Kidney (tissue), 14 donors: Measurements from ENCODE around the gene PDE4A. TPM values are rescaled to one million over a fixed set of nuclear protein-coding genes. Genes with fewer than 3 reads are reported as not detected.
"Not testable (repeated sequence)": the region's sequence is repeated elsewhere in the genome, so short reads cannot be mapped to it uniquely, and the experiment has no call there.

Experiments
- DNase-seq, 5 donors: peaks; one replicate each; pipeline ENCODE4 v3.0.0-alpha.2; 2013 to 2020
- FAIRE-seq: peaks from 2 replicates; lab custom pipeline; 2012; peaks lifted over from hg19 to GRCh38; lab: Jason Lieb, UNC
- H3K27ac ChIP-seq, 2 donors: one replicate each; pipeline ENCODE4 v1.7.0; 2013; ENCODE audit warnings: low read depth in 2 of 2, low read length in 2 of 2, inconsistent platforms in 1 of 2
- H3K27me3 ChIP-seq: one replicate; pipeline ENCODE4 v1.7.1; 2013; ENCODE audit warnings: low read length, inconsistent platforms; ENCODE audit not compliant: control insufficient read depth, insufficient read depth
- H3K36me3 ChIP-seq, 3 donors: one replicate each; pipeline versions ENCODE4 v1.7.0 to v1.7.1; 2013; ENCODE audit warnings: low read length in 3 of 3, control low read depth in 1 of 3, inconsistent platforms in 1 of 3; ENCODE audit not compliant: insufficient read depth in 3 of 3, control insufficient read depth in 2 of 3
- H3K4me1 ChIP-seq, 3 donors: one replicate each; pipeline versions ENCODE4 v1.7.0 to v1.7.1; 2013; ENCODE audit warnings: low read length in 3 of 3, inconsistent platforms in 1 of 3, low read depth in 1 of 3; ENCODE audit not compliant: control insufficient read depth in 2 of 3, insufficient read depth in 2 of 3
- H3K4me3 ChIP-seq, 3 donors: one replicate each; pipeline versions ENCODE4 v1.7.0 to v1.8.1; 2013; ENCODE audit warnings: low read length in 3 of 3, control low read depth in 1 of 3, inconsistent platforms in 1 of 3
- H3K9ac ChIP-seq, 3 donors: one replicate each; pipeline versions ENCODE4 v1.7.0 to v1.7.1; 2013; ENCODE audit warnings: low read length in 3 of 3, control low read depth in 1 of 3, inconsistent platforms in 1 of 3
- H3K9me3 ChIP-seq, 3 donors: one replicate each; pipeline versions ENCODE4 v1.7.0 to v1.7.1; 2013; ENCODE audit warnings: low read length in 3 of 3, control low read depth in 1 of 3, inconsistent platforms in 1 of 3; ENCODE audit not compliant: control insufficient read depth in 2 of 3, insufficient read depth in 1 of 3
- CTCF ChIP-seq: IDR thresholded peaks from 3 replicates; pipeline ENCODE4 v1.5.1; 2012; ENCODE audit warnings: mild to moderate bottlenecking, moderate library complexity, borderline replicate concordance; ENCODE audit not compliant: insufficient read depth; ENCODE audit errors: extremely low read depth
- intact Hi-C: fragments of 100-400 bp; cut with DNase I; formaldehyde crosslinking; loops from one replicate; pipeline ENCODE4 v1.11.1; 2022
- polyA plus RNA-seq: library from polyadenylated mRNA; stranded (reverse); fragments of 350-450 nt; fragmentation: Illumina TruSeq; extraction: RNeasy Lipid Tissue Mini Kit (QIAGEN cat#74804); gene quantifications from one replicate; pipeline ENCODE4 v1.2.3, GENCODE V29; 2014; ENCODE audit warnings: low read depth, low replicate concordance; ENCODE audit not compliant: insufficient read depth
- total RNA-seq: library from RNA; stranded (reverse); fragmentation: NEBNext Ultra II Directional; extraction: Animal tissue kit (Norgen Biotek cat#: 25700); gene quantifications from one replicate; pipeline ENCODE4 v1.2.1, GENCODE V29; 2021
- donor health status: control.
- donor health status: control.
- donor health status: control.
- donor health status: control.
- donor health status: control.
- donor health status: DM: yes; HTN: yes; CAD: no.
- donor health status: Normal renal cell carcinoma (clear cell type).

The PDE4A gene
- total and polyA plus RNA-seq, 2 donors from 2014 or later = 4.5 to 17.5 TPM

GRCh38 chr19:10453852-10454251 is 33.5 kb downstream of the PDE4A start:
- no peak for FAIRE-seq
- no peaks in the 10 kb centered on the region for H3K27me3 ChIP-seq
- intact Hi-C loops = no loop called here
- no peaks in the 10 kb centered on the region for H3K9me3 ChIP-seq
- no peak overlapping the region for H3K27ac ChIP-seq
- no peak for TF ChIP-seq CTCF
- H3K9ac ChIP-seq = no peak overlapping the region
- H3K4me3 ChIP-seq = no peak overlapping the region
- no peak for DNase-seq
- H3K4me1 ChIP-seq = no peaks in the 10 kb centered on the region
- H3K36me3 ChIP-seq = peaks cover 0 to under 1% (median 0%) of the 10 kb centered on the region in 3 donors

- no peak for TF ChIP-seq CTCF
- no peak for FAIRE-seq
- Histone ChIP-seq H3K9ac (no peak overlapping the region), H3K27me3 (no peaks in the 10 kb centered on the region), H3K36me3 (no peaks in the 10 kb centered on the region), H3K4me1 (no peaks in the 10 kb centered on the region), H3K9me3 (no peaks in the 10 kb centered on the region), H3K27ac (no peak overlapping the region), H3K4me3 (no peak overlapping the region)
- intact Hi-C loops = no loop called here
- peak in 4 of 5 donors; percentile 50 to 77 (median 65) for DNase-seq
Measured at GRCh38 chr19:10454267-10454666, 33.9 kb downstream of the PDE4A start.

- H3K27ac ChIP-seq, intact Hi-C loops, DNase-seq, H3K27me3 ChIP-seq, FAIRE-seq, H3K9ac ChIP-seq, H3K36me3 ChIP-seq, H3K9me3 ChIP-seq, H3K4me1 ChIP-seq, H3K4me3 ChIP-seq: not testable (repeated sequence)
Measured at GRCh38 chr19:10458733-10459132, 38.4 kb downstream of the PDE4A start.

GRCh38 chr19:10460714-10461046 is 40.3 kb downstream of the PDE4A start:
- TF ChIP-seq CTCF = no peak
- H3K9ac ChIP-seq = no peak overlapping the region
- no peaks in the 10 kb centered on the region for H3K9me3 ChIP-seq
- H3K36me3 ChIP-seq = no peaks in the 10 kb centered on the region
- H3K27me3 ChIP-seq = no peaks in the 10 kb centered on the region
- FAIRE-seq (no peak), DNase-seq (no peak)
- H3K4me3 ChIP-seq = no peak overlapping the region
- peaks cover 0 to 3% (median 0%) of the 10 kb centered on the region in 3 donors for H3K4me1 ChIP-seq
- no peak overlapping the region for H3K27ac ChIP-seq
- intact Hi-C loops = no loop called here
